C1 segment of cervical spinal cord (tissue), 14 donors: ENCODE data around the gene CARS1.
A peak's percentile ranks its signal among the peaks of the same experiment; 100 is the strongest.
"Not testable (repeated sequence)": the region's sequence is repeated elsewhere in the genome, so short reads cannot be mapped to it uniquely, and the experiment has no call there.

Experiments used
- DNase-seq, 14 donors: peaks; one replicate each; lab custom pipeline; 2025; lab: John Stamatoyannopoulos, UW

CARS1 gene

DNA sequence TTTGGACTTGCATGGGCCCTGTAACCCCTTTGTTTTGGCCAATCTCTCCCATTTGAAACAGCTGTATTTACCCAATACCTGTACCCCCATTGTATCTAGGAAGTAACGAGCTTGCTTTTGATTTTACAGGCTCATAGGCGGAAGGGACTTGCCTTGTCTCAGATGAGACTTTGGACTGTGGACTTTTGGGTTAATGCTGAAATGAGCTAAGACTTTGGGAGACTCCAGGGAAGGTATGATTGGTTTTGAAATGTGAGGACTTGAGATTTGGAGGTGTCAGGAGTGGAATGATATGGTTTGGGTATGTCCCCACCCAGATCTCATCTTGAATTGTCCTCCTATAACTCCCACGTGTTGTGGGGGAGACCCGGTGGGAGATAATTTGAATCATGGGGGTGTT is 6.2 kb upstream of the CARS1 start:
- not testable (repeated sequence) for DNase-seq

DNA sequence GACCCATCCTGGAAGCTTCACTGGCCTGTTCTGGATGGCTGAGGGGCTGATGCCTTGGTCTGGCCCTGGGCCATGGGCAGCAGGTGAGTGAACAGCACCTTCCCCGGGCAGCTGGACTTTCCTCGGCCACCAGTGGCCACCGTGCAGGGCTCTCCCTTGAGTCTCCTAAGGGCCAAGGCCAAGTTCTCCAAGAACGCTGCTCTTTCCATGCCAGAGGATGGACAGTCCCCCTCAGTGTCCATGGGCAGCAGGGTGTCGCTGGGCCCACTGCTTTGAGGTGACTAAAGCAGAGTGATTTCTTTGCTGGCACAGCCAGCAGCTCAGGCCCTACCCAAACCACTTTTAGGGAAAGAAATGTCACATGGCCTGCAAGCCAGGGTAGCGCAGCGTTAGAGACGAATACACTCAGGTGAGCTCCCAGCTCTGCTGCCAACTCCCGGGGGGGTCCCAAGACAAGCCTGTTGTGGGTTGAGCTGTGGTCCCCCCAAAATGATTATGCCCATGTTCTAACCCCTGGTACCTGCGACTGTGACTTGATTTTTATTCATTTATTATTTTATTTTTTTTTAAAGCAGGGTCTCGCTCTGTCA is 3.3 kb upstream of the CARS1 start:
- DNase-seq, result no peak

DNA sequence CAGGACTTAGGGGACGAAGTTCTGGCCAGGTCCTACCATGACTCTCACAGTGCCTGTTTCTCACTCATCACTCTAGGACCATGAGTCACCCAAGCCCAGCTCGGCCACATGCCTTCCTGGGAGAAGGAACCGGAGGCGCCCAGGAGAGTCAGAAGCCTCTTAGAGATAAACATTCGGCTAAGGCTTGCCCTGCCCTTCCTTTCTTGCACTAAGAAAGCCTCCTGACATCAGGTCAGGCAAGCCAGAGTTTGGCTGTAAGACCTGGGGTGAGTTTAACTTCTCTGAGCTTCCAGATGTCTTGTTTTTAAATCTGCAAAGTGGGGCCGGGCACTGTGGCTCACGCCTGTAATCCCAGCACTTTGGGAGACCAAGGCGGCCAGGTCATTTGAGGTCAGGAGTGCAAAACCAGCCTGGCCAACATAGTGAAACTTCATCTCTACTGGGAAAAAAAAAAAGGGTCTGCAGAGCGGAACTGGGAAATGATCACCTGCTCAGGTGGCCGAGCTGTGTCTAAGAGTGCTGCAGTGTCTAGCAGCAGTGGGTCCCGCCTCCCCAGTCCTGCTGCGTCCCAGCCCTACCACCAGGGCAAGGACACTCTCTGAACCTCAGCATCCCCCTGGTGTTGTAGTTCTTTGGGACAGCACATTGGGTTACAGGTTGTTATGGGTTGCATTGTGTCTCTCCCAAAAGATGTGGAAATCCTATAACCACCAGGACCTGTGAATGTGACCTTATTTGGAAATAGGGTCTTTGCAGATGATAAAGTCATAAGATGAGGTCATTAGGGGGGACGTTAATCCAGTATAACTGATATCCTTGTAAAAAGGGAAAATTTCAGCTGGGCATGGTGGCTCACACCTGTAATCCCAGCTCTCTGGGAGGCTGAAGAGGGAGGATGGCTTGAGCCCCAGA is 1.8 kb upstream of the CARS1 start:
- DNase-seq, result no peak

- DNase-seq, result peak in 1 of 14 donors; percentile 54
Observed at GRCh38 chr11:3056296-3057068, 741 bp downstream of the CARS1 start.

DNA sequence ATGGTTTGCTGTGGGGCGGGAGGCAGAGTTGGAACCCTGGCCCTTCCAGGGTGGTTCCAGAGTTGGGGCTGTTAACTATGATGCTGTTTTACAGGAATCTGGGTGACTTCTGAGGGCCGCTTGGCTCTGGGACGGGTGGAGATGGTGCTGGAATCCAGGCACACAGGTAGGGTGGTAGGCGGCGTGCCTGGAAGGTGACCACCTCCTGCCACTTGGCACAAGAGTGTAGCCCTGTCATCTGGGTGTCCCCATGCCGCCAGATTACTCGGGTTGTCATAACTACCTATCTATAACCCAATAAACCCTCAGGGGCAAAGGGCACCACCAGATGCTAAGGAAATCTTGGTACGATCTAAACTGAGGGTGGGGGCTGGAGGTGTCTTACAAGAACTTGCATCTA is 1.3 kb downstream of the CARS1 start:
- DNase-seq, result no peak

GRCh38 chr11:3052567-3052966 is 4.7 kb downstream of the CARS1 start:
- DNase-seq, result no peak

DNA sequence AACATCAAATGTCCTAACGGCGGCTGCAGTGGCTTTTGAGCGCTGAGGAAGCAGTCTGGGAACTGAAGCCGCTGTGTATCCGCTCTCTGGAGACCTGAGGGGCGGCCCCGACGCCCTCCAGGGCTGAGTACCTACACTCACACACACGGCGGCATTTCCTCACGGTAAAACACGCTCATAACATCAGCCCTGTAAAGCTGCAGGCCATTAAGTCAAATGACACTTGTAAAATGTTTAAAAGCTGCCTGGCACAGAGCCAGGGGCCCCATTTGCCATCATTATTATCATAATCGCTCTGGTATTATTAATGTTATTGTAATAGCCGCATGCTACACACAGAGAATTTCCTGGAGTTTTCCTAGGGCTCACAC is 5.1 kb downstream of the CARS1 start:
- DNase-seq, result no peak

DNA sequence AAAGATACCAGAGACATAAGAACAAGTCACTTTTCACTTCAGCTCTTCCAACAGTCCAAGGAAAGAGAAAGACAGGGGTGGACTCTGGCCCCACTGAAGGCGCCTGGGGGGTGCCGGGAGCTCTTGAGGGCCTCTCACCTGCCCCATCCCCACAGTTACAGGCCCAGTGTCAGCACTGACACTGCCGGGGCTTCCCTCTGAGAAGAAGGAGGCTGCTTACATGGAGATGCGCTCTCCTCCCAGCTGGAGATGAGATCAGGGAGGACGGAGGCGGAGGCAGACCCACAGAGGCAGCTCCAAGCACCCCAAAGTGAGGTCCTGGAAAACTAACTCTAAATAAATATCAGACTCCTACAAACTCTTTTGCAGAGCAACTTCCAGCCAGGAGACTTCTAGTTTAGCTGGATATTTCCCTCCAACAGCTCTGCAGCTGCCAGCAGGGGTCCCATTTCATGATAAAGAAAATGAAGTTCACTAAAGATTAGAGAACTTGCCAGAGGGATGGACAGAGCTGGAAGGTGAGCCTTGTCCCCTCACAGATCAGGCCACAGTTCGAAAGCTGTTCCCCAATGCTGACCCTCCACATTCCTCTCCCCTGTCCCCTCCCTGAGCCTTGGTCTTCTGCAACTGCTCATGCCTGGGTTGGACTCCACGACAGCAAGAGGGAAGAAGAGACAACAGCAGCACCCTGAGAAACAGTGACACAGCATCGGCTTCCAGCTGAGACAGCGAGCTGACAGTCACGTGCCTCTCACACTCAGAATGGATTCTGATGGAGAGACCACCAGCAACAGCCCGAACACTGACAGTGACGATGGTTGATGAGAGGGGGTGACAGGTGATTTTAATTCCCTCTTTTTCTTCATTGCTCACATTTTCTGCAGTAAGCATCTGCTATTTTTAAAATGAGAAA is 5.8 kb downstream of the CARS1 start:
- DNase-seq, result peak in 5 of 14 donors; percentile 20 to 36 (median 26)

DNA sequence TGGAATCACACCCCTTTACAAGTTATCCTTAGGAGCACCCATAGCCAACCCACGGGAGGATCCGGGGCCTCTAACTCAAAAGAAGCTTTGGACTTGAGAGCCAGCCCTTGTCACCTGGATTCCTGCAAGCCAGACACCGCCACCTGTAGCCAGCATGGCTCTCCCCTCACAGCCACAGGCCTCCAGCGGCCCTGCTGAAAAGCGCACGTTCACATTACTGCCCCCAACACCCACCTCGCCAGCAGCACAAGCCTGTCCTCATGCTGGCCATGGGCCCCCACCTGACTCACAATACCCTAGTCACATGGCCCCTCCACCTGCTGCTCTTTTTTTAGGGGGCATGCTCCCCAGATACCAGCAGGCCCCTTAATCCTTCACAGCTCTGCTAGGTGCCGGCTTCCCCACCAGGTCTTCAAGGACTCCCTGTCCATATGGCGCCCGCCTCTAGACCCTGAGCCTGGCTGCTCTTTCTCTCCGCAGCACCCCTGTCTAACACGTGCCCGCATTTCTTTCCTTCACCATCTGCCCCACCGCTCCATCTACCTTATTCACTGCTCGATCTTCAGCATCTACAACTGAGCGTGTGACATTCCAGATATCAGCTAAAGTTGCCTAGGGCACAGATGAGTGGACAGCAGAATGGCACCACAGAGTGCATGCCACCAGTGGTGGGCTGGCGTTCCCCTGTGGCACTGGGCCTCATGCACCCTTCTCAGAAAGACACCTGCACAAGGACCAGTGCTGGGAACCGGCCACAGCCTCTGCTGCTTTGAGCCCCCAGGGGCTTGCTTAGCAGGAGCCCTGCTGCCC is 6.6 kb downstream of the CARS1 start:
- no peak for DNase-seq

DNA sequence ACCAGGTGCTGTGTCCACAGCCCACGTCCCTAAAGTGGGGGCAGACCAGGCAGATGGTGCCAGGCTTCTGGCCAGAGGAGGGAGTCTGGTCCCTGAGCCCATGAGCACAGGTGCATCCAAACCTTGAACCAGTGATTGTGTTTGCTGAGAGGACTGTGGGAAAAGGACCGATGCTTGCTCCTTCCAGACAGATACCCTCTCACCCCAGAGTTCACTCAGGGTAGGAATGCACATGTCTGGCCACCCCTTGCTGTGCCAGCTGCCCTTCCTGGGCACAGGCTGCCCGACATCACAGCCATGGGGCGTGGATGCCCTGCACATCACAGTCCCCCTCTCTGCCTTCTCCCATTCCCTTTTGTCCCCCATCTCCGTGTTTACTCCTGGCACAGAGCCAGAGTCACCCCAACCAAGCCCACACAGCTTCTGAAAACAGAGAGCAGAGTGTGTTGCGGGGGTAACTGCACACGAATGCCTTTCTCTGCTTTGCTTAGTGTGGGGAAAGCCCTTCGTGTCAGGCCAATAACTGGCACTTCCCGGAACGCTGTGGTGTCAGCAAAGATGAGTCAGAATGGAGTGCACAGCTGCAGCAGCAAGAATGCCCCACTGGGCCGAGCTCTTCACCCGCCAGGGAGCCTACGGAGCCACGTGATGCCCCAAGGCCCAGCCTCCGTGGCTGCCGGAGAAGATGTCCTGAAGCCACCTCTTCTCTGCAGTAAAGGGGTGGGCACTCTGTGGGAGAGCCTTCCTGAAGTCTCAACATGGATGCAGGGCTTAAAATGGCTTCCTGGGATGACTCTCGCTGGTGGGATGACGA is 7.6 kb downstream of the CARS1 start:
- peak in 12 of 14 donors; percentile 31 to 97 (median 78) for DNase-seq

DNA sequence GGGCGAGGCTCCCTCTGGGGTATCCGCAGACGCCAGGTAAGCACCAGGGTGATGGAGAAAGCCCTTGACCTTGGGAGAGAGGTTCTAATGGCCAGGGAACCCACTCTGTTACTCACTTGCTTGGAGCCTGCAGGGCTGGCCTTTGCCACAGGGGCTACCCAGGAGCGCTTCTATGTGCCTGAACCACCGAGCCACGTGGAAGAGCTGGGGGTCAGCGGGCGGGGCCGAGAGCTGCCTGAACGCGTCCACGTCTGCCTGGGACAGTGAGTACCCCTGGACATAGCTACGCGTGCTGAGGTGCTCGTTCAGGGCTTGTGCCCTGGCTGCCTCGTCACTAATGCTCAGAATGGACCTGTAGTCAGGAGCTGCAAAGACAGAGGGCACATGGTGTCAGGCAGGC is 9.6 kb downstream of the CARS1 start:
- no peak for DNase-seq

DNA sequence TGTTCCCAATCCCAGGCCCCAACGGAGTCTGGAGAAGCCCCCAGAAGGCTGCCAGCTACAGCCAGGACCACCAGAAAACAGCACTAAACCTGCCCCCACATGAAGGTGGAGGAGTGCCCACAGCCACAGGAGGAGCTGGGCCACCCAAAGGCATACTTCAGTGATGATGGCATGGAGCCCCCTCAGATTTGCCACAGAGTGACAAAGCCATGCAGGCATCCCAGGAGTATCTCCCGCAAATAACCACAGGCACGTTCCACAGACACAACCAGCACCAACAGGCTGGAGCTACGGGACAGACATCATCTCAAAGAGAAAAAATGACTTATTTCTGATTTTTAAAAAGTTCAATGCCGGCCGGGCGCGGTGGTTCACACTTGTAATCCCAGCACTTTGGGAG is 10.6 kb downstream of the CARS1 start:
- no peak for DNase-seq

DNA sequence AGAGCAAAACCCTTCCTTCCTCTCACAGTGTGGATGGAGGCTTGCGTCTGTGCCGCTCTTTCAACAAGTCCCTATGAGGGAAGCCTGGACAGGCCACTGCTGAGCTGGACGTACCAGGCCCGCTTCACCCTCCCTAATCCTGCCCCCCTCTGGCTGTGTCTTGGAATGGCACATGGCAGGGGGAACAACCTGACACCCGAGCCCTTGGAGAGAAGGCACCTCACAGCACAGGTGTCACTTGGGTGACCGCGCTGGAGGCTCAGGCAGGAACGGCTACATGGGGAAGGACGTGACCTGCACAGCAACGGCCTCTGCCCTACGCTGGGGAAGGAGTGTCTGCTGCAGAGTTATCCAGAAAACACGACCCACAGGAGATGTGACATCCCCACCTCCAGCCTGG is 11.0 kb downstream of the CARS1 start:
- DNase-seq, result no peak

GRCh38 chr11:3044915-3045314 is 12.3 kb downstream of the CARS1 start:
- DNase-seq, result no peak

DNA sequence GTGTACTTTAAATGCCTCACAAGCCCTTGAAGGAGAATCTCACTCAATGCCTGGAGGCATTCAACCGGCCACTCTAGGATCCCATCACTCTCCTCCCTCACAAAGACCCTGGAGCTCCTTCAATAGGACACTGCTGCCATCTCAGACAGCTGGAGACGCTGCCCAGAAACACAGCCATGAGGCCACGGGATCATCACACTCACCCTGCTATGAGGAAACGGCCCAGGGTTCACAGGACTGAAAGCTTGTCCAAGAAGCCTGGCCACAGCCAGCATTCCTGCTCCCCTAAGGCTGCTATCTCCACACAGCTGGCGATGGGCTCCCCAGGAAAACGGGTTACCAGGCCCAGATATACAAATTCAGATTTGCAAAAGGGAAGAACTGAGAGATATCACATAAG is 13.2 kb downstream of the CARS1 start:
- peak in 1 of 14 donors; percentile 58 for DNase-seq

GRCh38 chr11:3043315-3043871 is 13.8 kb downstream of the CARS1 start:
- peak in 10 of 14 donors; percentile 44 to 88 (median 58) for DNase-seq

- DNase-seq, result peak in 6 of 14 donors; percentile 12 to 77 (median 51)
Observed at GRCh38 chr11:3042496-3043314, 14.5 kb downstream of the CARS1 start.
